H9 (cell line): ENCODE data around the gene PRDX1. TPM values are rescaled to one million over a fixed set of nuclear protein-coding genes. Genes with fewer than 3 reads are reported as not detected.

Experiments
- DNase-seq: peaks from one replicate; pipeline ENCODE4 v3.0.0-alpha.2; 2017
- H2AFZ ChIP-seq: one replicate; pipeline ENCODE4 v1.6.1; 2013; ENCODE audit warnings: mild to moderate bottlenecking, low read length, control low read depth, moderate library complexity
- H2AK5ac ChIP-seq: 2 replicates; pipeline ENCODE4 v1.6.1; 2013; ENCODE audit warnings: low read length, control low read depth, mixed read lengths; ENCODE audit not compliant: insufficient read length
- H2BK120ac ChIP-seq: one replicate; pipeline ENCODE4 v1.6.1; 2013; ENCODE audit warnings: low read depth, mild to moderate bottlenecking, low read length, control low read depth, inconsistent platforms; ENCODE audit not compliant: poor library complexity, severe bottlenecking
- H2BK12ac ChIP-seq: 2 replicates; pipeline ENCODE4 v1.6.1; 2013; ENCODE audit warnings: low read length, control low read depth, mixed read lengths, low read depth; ENCODE audit not compliant: insufficient read length
- H2BK15ac ChIP-seq: 2 replicates; pipeline ENCODE4 v1.6.1; 2013; ENCODE audit warnings: low read depth, low read length, control low read depth
- H2BK20ac ChIP-seq: one replicate; pipeline ENCODE4 v1.6.1; 2013; ENCODE audit warnings: low read depth, mild to moderate bottlenecking, low read length, control low read depth, inconsistent platforms; ENCODE audit not compliant: poor library complexity, severe bottlenecking
- H2BK5ac ChIP-seq: 2 replicates; pipeline ENCODE4 v1.6.1; 2013; ENCODE audit warnings: low read length, control low read depth, mixed read lengths; ENCODE audit not compliant: insufficient read length
- H3K14ac ChIP-seq: 2 replicates; pipeline ENCODE4 v1.6.1; 2013; ENCODE audit warnings: low read length, control low read depth; ENCODE audit not compliant: insufficient read depth
- H3K18ac ChIP-seq: 2 replicates; pipeline ENCODE4 v1.6.1; 2013; ENCODE audit warnings: low read depth, mild to moderate bottlenecking, mixed read lengths, low read length, control low read depth; ENCODE audit not compliant: insufficient read length
- H3K23ac ChIP-seq: 2 replicates; pipeline ENCODE4 v1.6.1; 2013; ENCODE audit warnings: low read length, control low read depth, mixed read lengths, low read depth; ENCODE audit not compliant: insufficient read length
- H3K23me2 ChIP-seq: 2 replicates; pipeline ENCODE4 v1.6.1; 2013; ENCODE audit warnings: low read depth, mild to moderate bottlenecking, mixed read lengths, low read length, control low read depth; ENCODE audit not compliant: insufficient read length, poor library complexity, severe bottlenecking
- H3K27ac ChIP-seq: 2 replicates; pipeline ENCODE4 v1.5.1; 2013; ENCODE audit warnings: low read length, control low read depth, mixed read lengths, low read depth; ENCODE audit not compliant: insufficient read length
- H3K27me3 ChIP-seq: 2 replicates; pipeline ENCODE4 v1.6.1; 2013; ENCODE audit warnings: low read length, control low read depth, inconsistent platforms; ENCODE audit not compliant: insufficient read depth
- H3K4ac ChIP-seq: 2 replicates; pipeline ENCODE4 v1.6.1; 2013; ENCODE audit warnings: low read depth, mild to moderate bottlenecking, control low read depth, inconsistent platforms, low read length, moderate library complexity
- H3K4me1 ChIP-seq: 2 replicates; pipeline ENCODE4 v1.6.1; 2013; ENCODE audit warnings: low read length, control low read depth, inconsistent platforms; ENCODE audit not compliant: insufficient read depth
- H3K4me2 ChIP-seq: 2 replicates; pipeline ENCODE4 v1.6.1; 2013; ENCODE audit warnings: low read length, control low read depth, mixed read lengths; ENCODE audit not compliant: insufficient read length, insufficient read depth
- H3K56ac ChIP-seq: 2 replicates; pipeline ENCODE4 v1.6.1; 2013; ENCODE audit warnings: low read depth, mild to moderate bottlenecking, mixed read lengths, low read length, control low read depth; ENCODE audit not compliant: insufficient read length
- H3K79me1 ChIP-seq: 2 replicates; pipeline ENCODE4 v1.6.1; 2013; ENCODE audit warnings: low read depth, mild to moderate bottlenecking, moderate library complexity, low read length, control low read depth, inconsistent platforms; ENCODE audit not compliant: insufficient read depth, poor library complexity, severe bottlenecking
- H3K79me2 ChIP-seq: 2 replicates; pipeline ENCODE4 v1.6.1; 2013; ENCODE audit warnings: low read length, control low read depth, inconsistent platforms; ENCODE audit not compliant: insufficient read depth
- H3K9ac ChIP-seq: 2 replicates; pipeline ENCODE4 v1.6.1; 2013; ENCODE audit warnings: low read length, control low read depth, mixed read lengths; ENCODE audit not compliant: insufficient read length; ENCODE audit errors: extremely low read depth
- H3K9me3 ChIP-seq: one replicate; pipeline ENCODE4 v1.6.1; 2013; ENCODE audit warnings: low read depth, low read length, inconsistent platforms; ENCODE audit not compliant: control insufficient read depth
- H3T11ph ChIP-seq: one replicate; pipeline ENCODE4 v1.6.1; 2013; ENCODE audit warnings: mild to moderate bottlenecking, low read length, control low read depth, inconsistent platforms
- H4K20me1 ChIP-seq: one replicate; pipeline ENCODE4 v1.6.1; 2013; ENCODE audit not compliant: control insufficient read depth, insufficient read length, insufficient read depth
- H4K5ac ChIP-seq: 2 replicates; pipeline ENCODE4 v1.6.1; 2013; ENCODE audit warnings: low read depth, mild to moderate bottlenecking, mixed read lengths, low read length, control low read depth; ENCODE audit not compliant: insufficient read length
- H4K8ac ChIP-seq: replicated peaks from 2 replicates; pipeline ENCODE4 v1.6.1; 2013; ENCODE audit warnings: low read length, control low read depth, mixed read lengths, low read depth; ENCODE audit not compliant: insufficient read length
- H4K91ac ChIP-seq: 2 replicates; pipeline ENCODE4 v1.6.1; 2013; ENCODE audit warnings: low read depth, mild to moderate bottlenecking, moderate library complexity, mixed read lengths, low read length, control low read depth; ENCODE audit not compliant: insufficient read length
- H3K27ac Mint-ChIP-seq, 3 experiments: 2 replicates in 2 of 3; 3 replicates in 1 of 3; pipeline ENCODE4 v1.8.0; 2020 to 2021; ENCODE audit warnings: mixed read lengths in 3 of 3, mild to moderate bottlenecking in 1 of 3, moderate library complexity in 1 of 3
- H3K27me3 Mint-ChIP-seq: 2 replicates; pipeline ENCODE4 v1.8.0; 2021; ENCODE audit warnings: low read depth, mild to moderate bottlenecking, moderate library complexity, mixed read lengths
- H3K36me3 Mint-ChIP-seq, 3 experiments: 2 replicates in 2 of 3; 3 replicates in 1 of 3; pipeline ENCODE4 v1.8.0; 2020 to 2021; ENCODE audit warnings: low read depth in 3 of 3, mixed read lengths in 3 of 3; ENCODE audit not compliant: insufficient read depth in 1 of 3
- H3K4me1 Mint-ChIP-seq, 2 experiments: 2 replicates each; pipeline ENCODE4 v1.8.0; 2020; ENCODE audit warnings: mixed read lengths in 2 of 2
- H3K4me3 Mint-ChIP-seq, 2 experiments: 2 replicates in 1 of 2; 3 replicates in 1 of 2; pipeline ENCODE4 v1.8.0; 2020 to 2021; ENCODE audit warnings: mild to moderate bottlenecking in 2 of 2, mixed read lengths in 2 of 2, moderate library complexity in 1 of 2
- H3K9me3 Mint-ChIP-seq, 2 experiments: 2 replicates in 1 of 2; 3 replicates in 1 of 2; pipeline ENCODE4 v1.8.0; 2020; ENCODE audit warnings: mild to moderate bottlenecking in 2 of 2, mixed read lengths in 2 of 2, moderate library complexity in 1 of 2
- WGBS: extraction: QIAGEN DNeasy Blood & Tissue Kit; methylation state at CpG from one replicate; pipeline ENCODE4 v1.1.7; 2013; ENCODE audit warnings: missing lambda C conversion rate, low lambda C conversion rate, mixed read lengths; ENCODE audit not compliant: insufficient read length; ENCODE audit errors: extremely low coverage; 5-methylcytosine and 5-hydroxymethylcytosine counted together
- total RNA-seq: library from RNA; stranded (reverse); gene quantifications from 2 replicates; pipeline ENCODE4 v1.2.1, GENCODE V29; 2021
- TF ChIP-seq, protein P1 (sequence below): fragments of 200-600 bp; sonication (generic); conservative IDR thresholded peaks from 3 replicates; pipeline ENCODE4 v1.8.0; 2021; ENCODE audit warnings: antibody characterized with exemption, mild to moderate bottlenecking

The PRDX1 gene
- total RNA-seq, 1 experiment from 2014 or later = 1,003 TPM

DNA sequence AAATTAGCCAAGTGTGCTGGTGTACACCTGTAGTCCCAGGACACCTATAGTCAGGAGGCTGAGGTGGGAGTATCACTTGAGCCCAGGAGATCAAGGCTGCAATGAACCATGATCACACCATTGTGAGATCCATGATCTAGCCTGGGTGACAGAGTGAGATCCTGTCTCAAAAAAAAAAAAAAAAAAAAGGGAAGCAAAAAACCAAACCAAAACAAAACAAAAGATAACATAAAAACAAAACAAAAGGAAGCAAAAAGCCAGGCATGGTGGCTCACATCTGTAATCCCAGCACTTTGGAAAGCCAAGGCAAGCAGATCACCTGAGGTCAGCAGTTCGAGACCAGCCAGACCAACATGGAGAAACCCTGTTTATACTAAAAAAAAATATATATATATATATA is 19.5 kb upstream of the PRDX1 start:
- DNase-seq = no peak
- Histone ChIP-seq H3K4me2 (no peak overlapping the region), H3K4ac (no peak overlapping the region), H3K27me3 (no peaks in the 10 kb centered on the region), H3K27ac (no peak overlapping the region), H2AFZ (no peak overlapping the region), H2BK20ac (no peak overlapping the region), H3K79me1 (no peaks in the 10 kb centered on the region), H4K5ac (no peak overlapping the region), H2BK15ac (no peak overlapping the region), H3K14ac (no peak overlapping the region), H4K20me1 (no peaks in the 10 kb centered on the region), H3K79me2 (no peaks in the 10 kb centered on the region), H3K23me2 (no peaks in the 10 kb centered on the region), H3K56ac (no peak overlapping the region), H3K23ac (no peak overlapping the region), H4K8ac (no peak overlapping the region), H3K4me1 (no peaks in the 10 kb centered on the region), H2BK12ac (no peak overlapping the region), H2AK5ac (no peak overlapping the region), H3K9ac (no peak overlapping the region), H3K18ac (no peak overlapping the region), H2BK5ac (no peak overlapping the region), H3K9me3 (no peaks in the 10 kb centered on the region), H4K91ac (no peak overlapping the region), H2BK120ac (no peak overlapping the region), H3T11ph (no peak overlapping the region)
- peaks cover 20 to 26% of the 10 kb centered on the region in 2 experiments for H3K4me1 Mint-ChIP-seq
- H3K36me3 Mint-ChIP-seq = no peaks in the 10 kb centered on the region
- no peaks in the 10 kb centered on the region for H3K27me3 Mint-ChIP-seq
- no peak overlapping the region for H3K4me3 Mint-ChIP-seq
- no peaks in the 10 kb centered on the region for H3K9me3 Mint-ChIP-seq
- no peak overlapping the region for H3K27ac Mint-ChIP-seq
- TF ChIP-seq, protein P1, sequence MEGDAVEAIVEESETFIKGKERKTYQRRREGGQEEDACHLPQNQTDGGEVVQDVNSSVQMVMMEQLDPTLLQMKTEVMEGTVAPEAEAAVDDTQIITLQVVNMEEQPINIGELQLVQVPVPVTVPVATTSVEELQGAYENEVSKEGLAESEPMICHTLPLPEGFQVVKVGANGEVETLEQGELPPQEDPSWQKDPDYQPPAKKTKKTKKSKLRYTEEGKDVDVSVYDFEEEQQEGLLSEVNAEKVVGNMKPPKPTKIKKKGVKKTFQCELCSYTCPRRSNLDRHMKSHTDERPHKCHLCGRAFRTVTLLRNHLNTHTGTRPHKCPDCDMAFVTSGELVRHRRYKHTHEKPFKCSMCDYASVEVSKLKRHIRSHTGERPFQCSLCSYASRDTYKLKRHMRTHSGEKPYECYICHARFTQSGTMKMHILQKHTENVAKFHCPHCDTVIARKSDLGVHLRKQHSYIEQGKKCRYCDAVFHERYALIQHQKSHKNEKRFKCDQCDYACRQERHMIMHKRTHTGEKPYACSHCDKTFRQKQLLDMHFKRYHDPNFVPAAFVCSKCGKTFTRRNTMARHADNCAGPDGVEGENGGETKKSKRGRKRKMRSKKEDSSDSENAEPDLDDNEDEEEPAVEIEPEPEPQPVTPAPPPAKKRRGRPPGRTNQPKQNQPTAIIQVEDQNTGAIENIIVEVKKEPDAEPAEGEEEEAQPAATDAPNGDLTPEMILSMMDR = no peak
- WGBS = no CpG with 5 or more reads among the region's 1 CpG
